UCSD-AML1 (cell line): ENCODE data around the gene ZNF436.

Experiments
- DNase-seq: peaks from one replicate; lab custom pipeline; 2025; ENCODE audit not compliant: unreplicated experiment; lab: John Stamatoyannopoulos, UW

Gene ZNF436

GRCh38 chr1:23369335-23370013, at the start of gene ZNF436:
TSS of gene ZNF436 (minus strand) at chr1:23369836. CDS start at chr1:23368005, 1,831 bp downstream.
- DNase-seq, result peak; percentile 80

DNA sequence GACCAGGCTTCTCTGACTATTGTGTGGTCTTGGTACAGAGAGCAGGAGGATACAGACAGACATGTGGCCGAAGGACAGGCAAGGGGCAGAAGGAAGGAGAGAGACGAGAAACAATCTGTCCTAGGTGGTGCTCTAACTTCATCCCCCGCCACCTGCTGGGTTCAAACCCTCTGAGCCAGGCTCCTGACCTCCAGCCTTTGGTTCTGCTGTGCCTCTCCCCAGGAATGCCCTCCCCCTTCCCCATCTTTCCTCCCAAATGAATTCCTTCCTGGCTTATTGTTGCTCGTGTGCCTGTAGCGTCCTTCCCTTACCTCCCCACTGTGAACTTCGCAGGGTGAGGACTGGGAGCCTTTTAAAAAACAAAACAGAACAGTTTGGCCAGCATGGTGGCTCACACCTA, 49.5 kb upstream of the ZNF436 start:
- DNase-seq, result no peak

DNA sequence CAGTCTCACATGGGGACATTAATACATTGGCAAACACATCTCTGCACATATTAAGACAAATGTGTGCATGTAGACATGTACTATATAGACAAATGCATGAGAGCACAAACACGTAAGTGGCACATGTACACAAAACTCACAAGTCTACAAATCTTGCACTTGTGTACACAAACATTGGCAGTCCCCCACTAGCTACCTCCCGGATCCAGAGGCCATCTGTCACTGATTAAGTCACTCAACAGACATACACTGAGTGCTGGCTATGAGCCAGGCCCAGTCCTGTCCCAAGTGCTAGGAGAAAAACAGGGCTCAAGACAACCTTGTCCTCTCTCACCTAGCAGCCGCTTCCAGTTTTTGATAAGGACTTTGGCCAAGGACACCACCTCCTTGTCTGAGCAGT, 47.9 kb upstream of the ZNF436 start:
- DNase-seq, result no peak

DNA sequence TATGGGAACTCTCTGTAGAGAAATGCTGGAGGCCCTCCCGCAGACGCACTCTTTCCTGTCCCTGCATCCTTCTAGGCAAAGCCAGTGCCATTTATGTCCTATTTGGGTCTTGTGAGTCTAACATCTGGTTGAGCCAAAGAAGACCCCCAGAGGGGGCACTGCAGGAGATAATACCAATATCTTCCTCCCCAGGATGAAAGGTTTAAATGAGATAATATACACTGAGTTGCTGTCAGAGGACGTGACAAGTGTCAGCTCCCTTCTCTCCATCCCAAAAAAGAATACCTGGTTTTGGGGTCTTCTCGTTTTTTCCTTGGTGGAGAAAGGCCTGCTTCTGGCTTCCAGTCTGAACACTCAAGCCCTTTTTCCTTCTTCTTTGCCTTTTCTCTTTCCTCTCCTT, 47.3 kb upstream of the ZNF436 start:
- DNase-seq, result no peak

DNA sequence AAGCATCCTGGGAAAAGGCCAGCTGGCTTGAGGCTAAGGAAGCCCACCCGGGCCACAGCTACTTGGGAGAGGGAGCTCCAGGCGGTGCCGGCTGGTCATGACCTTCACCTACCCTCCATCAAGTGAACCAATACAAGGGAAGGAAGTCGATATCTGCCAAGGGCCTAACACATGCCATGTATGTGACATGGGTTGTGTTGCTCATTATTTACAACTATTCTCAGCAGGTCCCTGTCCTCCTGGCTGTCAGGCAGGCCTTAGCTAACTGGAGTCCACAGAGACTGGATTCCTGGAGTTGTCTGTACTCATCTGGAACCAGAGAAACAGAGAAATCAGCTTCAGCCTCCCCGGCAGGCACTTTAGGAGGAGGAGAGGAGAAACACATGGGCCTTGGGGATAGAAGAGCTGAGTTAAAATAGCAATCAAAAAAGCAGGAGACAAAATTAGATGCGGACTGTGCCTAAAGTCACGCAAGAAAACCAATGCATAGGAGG, 39.2 kb upstream of the ZNF436 start:
- DNase-seq, result no peak

- DNase-seq, result no peak
Observed at GRCh38 chr1:23407016-23407630, 37.5 kb upstream of the ZNF436 start.

DNA sequence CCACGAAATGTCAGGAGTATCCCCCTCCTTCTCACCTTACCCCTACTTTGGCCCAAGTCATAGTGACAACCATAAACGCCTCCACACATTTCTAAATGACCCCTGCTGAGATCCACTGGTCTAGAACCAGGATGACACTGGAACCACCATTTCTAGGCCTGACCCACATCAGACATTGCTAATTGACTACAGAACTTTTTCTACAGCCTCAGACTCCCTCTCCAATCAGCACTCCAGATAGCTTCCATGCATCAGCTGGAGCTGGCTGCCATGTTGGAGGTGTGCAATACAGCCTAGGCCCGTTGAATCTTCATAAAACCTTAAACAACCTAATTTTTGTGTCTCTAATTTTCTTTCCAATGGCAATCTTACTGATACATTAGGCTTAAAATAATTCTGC, 36.3 kb upstream of the ZNF436 start:
- no peak for DNase-seq

DNA sequence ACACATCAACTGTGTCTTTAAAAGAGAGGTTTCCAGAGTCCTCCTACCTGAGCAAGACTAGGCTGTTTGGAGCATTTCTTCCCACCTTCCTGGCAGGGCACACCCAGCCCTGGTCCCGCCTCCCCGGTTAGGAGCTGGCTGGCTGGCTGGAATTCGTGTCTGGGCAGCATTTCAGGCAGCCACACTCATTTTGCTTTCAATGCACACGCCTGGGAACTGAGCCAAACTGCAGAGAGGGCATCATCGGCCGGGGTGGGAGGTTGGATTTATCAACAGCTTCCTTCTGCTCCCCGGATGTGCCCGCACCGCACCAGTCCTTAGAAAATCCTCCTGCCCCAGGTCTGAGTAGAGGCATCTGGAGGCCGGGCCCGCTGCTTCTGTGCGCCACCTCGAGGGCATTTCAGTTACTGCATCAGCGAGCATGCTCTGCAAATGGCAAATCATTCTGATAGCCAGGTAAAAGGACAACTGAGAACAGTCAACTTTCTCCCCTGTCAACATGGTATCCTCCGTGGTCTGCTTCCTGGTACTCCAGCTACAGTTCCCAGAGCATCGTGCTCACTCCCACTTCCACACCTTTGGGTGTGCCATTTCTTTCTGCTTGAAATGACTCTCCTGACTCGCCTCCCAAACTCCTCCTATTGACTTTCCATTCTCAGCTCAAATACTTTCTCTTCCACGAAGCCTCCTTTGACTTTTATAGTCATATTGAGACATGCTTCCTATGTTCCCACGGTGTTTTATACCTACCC, 34.3 kb upstream of the ZNF436 start:
- DNase-seq, result peak; percentile 83

GRCh38 chr1:23403355-23403734, 33.7 kb upstream of the ZNF436 start:
- no peak for DNase-seq

DNA sequence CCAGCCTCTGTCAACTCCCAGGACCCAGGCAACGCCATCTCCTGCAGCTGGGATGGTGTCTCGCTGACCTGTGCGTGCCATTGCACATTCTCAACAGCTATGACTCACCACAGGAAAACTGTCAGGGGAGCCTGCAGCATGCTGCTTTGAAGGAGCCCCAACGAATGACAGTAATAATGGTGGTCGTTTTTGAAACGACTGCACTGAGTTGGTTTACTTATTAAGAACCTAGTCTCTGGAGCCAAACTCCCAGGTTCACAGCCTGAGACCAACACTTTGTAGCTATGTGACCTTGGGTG, 33.4 kb upstream of the ZNF436 start:
- DNase-seq, result peak; percentile 30

GRCh38 chr1:23402286-23403037, 32.8 kb upstream of the ZNF436 start:
- peak; percentile 26 for DNase-seq

DNA sequence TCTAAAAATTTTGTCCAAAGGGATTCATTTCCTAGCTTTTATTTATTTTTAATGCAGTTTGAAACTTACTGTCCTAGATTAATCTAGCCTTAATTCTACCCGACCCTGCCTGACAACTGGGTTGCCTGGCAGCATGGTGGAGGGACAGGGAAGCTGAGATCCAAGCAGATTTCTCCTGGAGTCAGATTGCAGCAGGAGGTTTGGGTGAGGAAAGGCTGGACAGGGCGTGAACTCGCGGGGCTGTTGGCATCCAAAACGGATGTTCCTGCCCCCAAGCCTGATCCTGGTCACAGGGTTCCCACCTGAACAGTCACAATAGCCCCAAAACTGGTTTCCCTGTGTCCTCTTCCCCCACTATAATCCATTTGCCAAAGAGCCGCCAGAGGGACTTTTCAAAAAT, 31.7 kb upstream of the ZNF436 start:
- DNase-seq, result no peak

DNA sequence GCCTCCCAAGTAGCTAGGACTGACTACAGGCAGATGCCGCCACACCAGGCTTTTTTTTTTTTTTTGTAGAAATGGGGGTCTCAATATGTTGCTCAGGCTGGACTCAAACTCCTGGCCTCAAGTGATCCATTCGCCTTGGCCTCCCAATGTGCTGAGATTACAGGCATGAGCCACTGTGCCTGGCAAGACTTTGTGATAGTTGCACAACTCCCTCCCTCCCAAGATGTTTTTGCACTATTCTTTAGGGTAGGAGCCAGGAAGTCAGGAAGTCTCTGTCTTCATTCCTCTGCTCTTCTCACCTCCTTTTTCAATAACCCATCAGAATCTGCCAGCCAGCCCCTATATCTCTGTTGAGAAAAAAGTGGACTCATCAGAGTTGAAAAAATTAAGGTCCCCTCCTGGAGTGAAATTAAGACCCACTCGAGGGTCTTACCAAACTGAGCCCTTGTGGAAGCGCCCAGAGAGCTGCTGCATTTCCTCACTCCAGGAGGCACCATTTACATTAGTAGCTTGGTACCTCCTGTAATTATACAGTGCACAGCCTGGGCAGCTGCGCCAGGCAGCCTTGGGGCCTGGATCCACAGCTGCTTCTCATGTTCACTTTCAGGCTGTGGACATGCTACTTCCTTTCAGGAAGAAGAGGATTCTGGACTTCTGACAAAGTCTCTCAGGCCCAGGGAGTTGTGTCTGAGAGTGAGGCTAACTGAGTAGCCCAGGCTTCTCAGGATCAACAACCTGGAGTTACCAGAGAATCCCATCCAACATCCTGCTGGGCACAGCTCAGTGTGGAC, 30.9 kb upstream of the ZNF436 start:
- DNase-seq, result no peak

DNA sequence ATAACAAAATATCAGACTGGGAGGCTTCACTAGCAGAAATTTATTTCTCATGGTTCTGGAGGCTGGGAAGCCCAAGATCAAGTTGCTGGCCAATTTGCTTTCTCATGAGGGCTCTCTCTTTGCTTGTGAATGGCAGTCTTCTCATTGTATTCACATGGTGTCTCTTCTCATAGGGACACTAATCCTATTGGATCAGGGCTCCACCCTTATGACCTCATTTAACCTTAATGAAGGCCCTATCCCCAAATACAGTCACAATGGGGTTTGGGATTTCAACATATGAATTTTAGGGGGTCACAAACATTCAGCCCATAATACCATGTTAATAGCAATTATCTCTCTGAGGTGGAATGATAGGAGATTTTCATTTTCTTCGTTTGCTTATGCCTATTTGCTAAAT, 29.6 kb upstream of the ZNF436 start:
- no peak for DNase-seq

GRCh38 chr1:23397908-23398307, 28.3 kb upstream of the ZNF436 start:
- DNase-seq, result no peak

GRCh38 chr1:23396380-23396779, 26.7 kb upstream of the ZNF436 start:
- DNase-seq, result no peak

- no peak for DNase-seq
Observed at GRCh38 chr1:23395849-23396248, 26.2 kb upstream of the ZNF436 start.

- DNase-seq, result no peak
Observed at GRCh38 chr1:23395154-23395724, 25.6 kb upstream of the ZNF436 start.

GRCh38 chr1:23394684-23395083, 25.0 kb upstream of the ZNF436 start:
- peak; percentile 42 for DNase-seq

- no peak for DNase-seq
Observed at GRCh38 chr1:23394181-23394580, 24.5 kb upstream of the ZNF436 start.
